ENCODE results near the gene PRDM7.

- TF ChIP-seq POLR2A (IDR thresholded peaks at IDR 0.05; ENCODE audit: low read depth, low read length) (no peak), USF2 (IDR thresholded peaks at IDR 0.05; ENCODE audit: low read depth, low read length) (peak; percentile 42), MAFK (IDR thresholded peaks at IDR 0.05; ENCODE audit: low read depth, low read length) (no peak), RAD21 (IDR thresholded peaks at IDR 0.05; ENCODE audit: low read length) (no peak), MXI1 (IDR thresholded peaks at IDR 0.05; ENCODE audit: borderline replicate concordance, low read depth, low read length) (no peak), FOS (IDR thresholded peaks at IDR 0.05; ENCODE audit: low read depth, low read length) (no peak)
- TF ChIP-seq, protein P1, sequence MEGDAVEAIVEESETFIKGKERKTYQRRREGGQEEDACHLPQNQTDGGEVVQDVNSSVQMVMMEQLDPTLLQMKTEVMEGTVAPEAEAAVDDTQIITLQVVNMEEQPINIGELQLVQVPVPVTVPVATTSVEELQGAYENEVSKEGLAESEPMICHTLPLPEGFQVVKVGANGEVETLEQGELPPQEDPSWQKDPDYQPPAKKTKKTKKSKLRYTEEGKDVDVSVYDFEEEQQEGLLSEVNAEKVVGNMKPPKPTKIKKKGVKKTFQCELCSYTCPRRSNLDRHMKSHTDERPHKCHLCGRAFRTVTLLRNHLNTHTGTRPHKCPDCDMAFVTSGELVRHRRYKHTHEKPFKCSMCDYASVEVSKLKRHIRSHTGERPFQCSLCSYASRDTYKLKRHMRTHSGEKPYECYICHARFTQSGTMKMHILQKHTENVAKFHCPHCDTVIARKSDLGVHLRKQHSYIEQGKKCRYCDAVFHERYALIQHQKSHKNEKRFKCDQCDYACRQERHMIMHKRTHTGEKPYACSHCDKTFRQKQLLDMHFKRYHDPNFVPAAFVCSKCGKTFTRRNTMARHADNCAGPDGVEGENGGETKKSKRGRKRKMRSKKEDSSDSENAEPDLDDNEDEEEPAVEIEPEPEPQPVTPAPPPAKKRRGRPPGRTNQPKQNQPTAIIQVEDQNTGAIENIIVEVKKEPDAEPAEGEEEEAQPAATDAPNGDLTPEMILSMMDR (conservative IDR thresholded peaks at IDR 0.05; ENCODE audit: low read depth, low read length) = no peak
Measured at GRCh38 chr16:90022209-90023077, 54.7 kb downstream of the PRDM7 start.

Data from IMR-90 (cell line).